Peyer's patch (tissue), 4 donors: ENCODE measurements around the gene MUC6.

Source experiments
- CTCF ChIP-seq, 6 experiments: fragments of 450-650 bp in 4 of 6; fragments of 200-600 bp in 2 of 6; sonication (generic) in 1 of 6; IDR thresholded peaks; one replicate each; pipeline ENCODE4 v1.5.1; 2017 to 2019; ENCODE audit warnings: antibody characterized with exemption in 6 of 6, mild to moderate bottlenecking in 3 of 6, moderate library complexity in 1 of 6
- POLR2A ChIP-seq, 2 donors: fragments of 450-650 bp; IDR thresholded peaks; one replicate each; pipeline ENCODE4 v1.5.1; 2017; ENCODE audit warnings: antibody characterized with exemption in 2 of 2, mild to moderate bottlenecking in 2 of 2, moderate library complexity in 2 of 2

- TF ChIP-seq CTCF (IDR thresholded peaks at IDR 0.05): no peak
- no peak for TF ChIP-seq POLR2A (IDR thresholded peaks at IDR 0.05)
Observed at GRCh38 chr11:1078191-1078601, 41.7 kb upstream of the MUC6 start.
